ENCODE measurements around the gene SAMHD1. TPM values are rescaled to one million over a fixed set of nuclear protein-coding genes. Genes with fewer than 3 reads are reported as not detected.

SAMHD1 gene
- total and polyA plus RNA-seq, 4 donors: 14.7 to 51.2 (median 27.7) TPM

Other genes with a start within 250 kb of the SAMHD1 start
- gene NDRG3, start 205.6 kb downstream of the SAMHD1 start, total RNA-seq: 1 to 10 TPM; 5.4 to 6.3 TPM
- gene NDRG3, start 205.6 kb downstream of the SAMHD1 start, polyA plus RNA-seq: 1 to 10 TPM; 3.1 to 3.7 TPM
- 10 to 100 TPM in 1 of 2 donors, 1 to 10 TPM in 1; 6.2 to 14.6 TPM for gene DSN1, start 177.9 kb downstream of the SAMHD1 start, total RNA-seq
- 1 to 10 TPM; 3.5 to 4.0 TPM for gene DSN1, start 177.9 kb downstream of the SAMHD1 start, polyA plus RNA-seq
- under 1 TPM in 1 of 2 donors, not detected in 1; 0.33 TPM for gene TLDC2, start 75.6 kb downstream of the SAMHD1 start, total RNA-seq
- under 1 TPM; 0.05 to 0.08 TPM for gene TLDC2, start 75.6 kb downstream of the SAMHD1 start, polyA plus RNA-seq
- gene RBL1, start 144.3 kb upstream of the SAMHD1 start, total RNA-seq: 10 to 100 TPM in 1 of 2 donors, 1 to 10 TPM in 1; 3.3 to 14.7 TPM
- under 1 TPM; 0.60 to 0.71 TPM for gene RBL1, start 144.3 kb upstream of the SAMHD1 start, polyA plus RNA-seq
- gene RPN2, start 227.6 kb upstream of the SAMHD1 start, total RNA-seq: 100 to 1,000 TPM; 153 to 241 TPM
- gene RPN2, start 227.6 kb upstream of the SAMHD1 start, polyA plus RNA-seq: 100 to 1,000 TPM; 154 to 199 TPM
- 1 to 10 TPM; 2.0 to 5.1 TPM for gene MROH8, start 227.8 kb upstream of the SAMHD1 start, total RNA-seq
- 1 to 10 TPM; 1.3 to 2.0 TPM for gene MROH8, start 227.8 kb upstream of the SAMHD1 start, polyA plus RNA-seq